Measurements from ENCODE around the gene NUP85. TPM values are rescaled to one million over a fixed set of nuclear protein-coding genes. Genes with fewer than 3 reads are reported as not detected.

Gene NUP85
- polyA plus RNA-seq, 2 of the 4 experiments (the other 2 are of a cell fraction): 83.4 to 110 TPM

GRCh38 chr17:75245011-75245410 lies 39.5 kb downstream of the NUP85 start:
- ATAC-seq (no peak), DNase-seq (ENCODE audit: low read depth in 1 of 2, low spot score in 1 of 2) (no peak), FAIRE-seq (no peak)
- no peak for TF ChIP-seq CHD4 (IDR thresholded peaks at IDR 0.05; ENCODE audit: borderline replicate concordance)
- TF ChIP-seq PBX3 (IDR thresholded peaks at IDR 0.05): no peak
- TF ChIP-seq MAX (IDR thresholded peaks at IDR 0.05): no peak
- TF ChIP-seq POLR2AphosphoS2 (conservative IDR thresholded peaks at IDR 0.05; ENCODE audit: low read length): no peak
- no peak for TF ChIP-seq EHMT2 (IDR thresholded peaks at IDR 0.05; ENCODE audit: low read depth)
- no peak for TF ChIP-seq ZSCAN20 (CRISPR knock-in tag; IDR thresholded peaks at IDR 0.05)
- no peak for TF ChIP-seq ZNF302 (CRISPR knock-in tag; IDR thresholded peaks at IDR 0.05)
- Histone ChIP-seq H3K4me2 (no peak overlapping the region), H3K9me3 (no peaks in the 10 kb centered on the region), H3K4me1 (0 out of 3 replicates have a peak, but pooled peaks cover 6% of the 10 kb centered on the region), H3K27ac (no peak overlapping the region), H3K4me3 (no peak overlapping the region)
- 90% methylated on average over 6 of the region's 6 CpGs for WGBS (ENCODE audit: missing lambda C conversion rate)
- CTCF ChIA-PET: interaction anchor here (1.1 to 9.3 kb wide), 5 partner anchors 18 to 167 kb away, joined by 3 to 223 read pairs (median 5); partner anchors contain the start of gene MIF4GD
- POLR2A ChIA-PET: no interaction called here

- no peak for TF ChIP-seq TP53 (CRISPR knock-in tag; IDR thresholded peaks at IDR 0.05)
- TF ChIP-seq POLR2A (IDR thresholded peaks at IDR 0.05; ENCODE audit: low read length): no peak
- TF ChIP-seq MAX (IDR thresholded peaks at IDR 0.05): no peak
- no peak for TF ChIP-seq HOXB13 (CRISPR knock-in tag; IDR thresholded peaks at IDR 0.05; ENCODE audit: low read depth)
- TF ChIP-seq USF2 (IDR thresholded peaks at IDR 0.05): no peak
- no peak for TF ChIP-seq CHD2 (IDR thresholded peaks at IDR 0.05; ENCODE audit: low read length, partially characterized antibody)
- no peak for TF ChIP-seq ATOH8 (CRISPR knock-in tag; IDR thresholded peaks at IDR 0.05; ENCODE audit: low read depth)
- TF ChIP-seq BHLHE40 (IDR thresholded peaks at IDR 0.05; ENCODE audit: low read depth, low read length): no peak
- TF ChIP-seq MAZ (IDR thresholded peaks at IDR 0.05; ENCODE audit: borderline replicate concordance, low read depth, low read length): no peak
- TF ChIP-seq JUN (IDR thresholded peaks at IDR 0.05): no peak
- no peak for TF ChIP-seq NPAS2 (CRISPR knock-in tag; IDR thresholded peaks at IDR 0.05; ENCODE audit: borderline replicate concordance)
- TF ChIP-seq FOSL2 (IDR thresholded peaks at IDR 0.05): no peak
- no peak for TF ChIP-seq FOSL2 (CRISPR knock-in tag; IDR thresholded peaks at IDR 0.05)
- no peak for TF ChIP-seq EP300 (IDR thresholded peaks at IDR 0.05)
- no peak for TF ChIP-seq ESRRA (IDR thresholded peaks at IDR 0.05; ENCODE audit: borderline replicate concordance, low read length)
- TF ChIP-seq ZNF302 (CRISPR knock-in tag; IDR thresholded peaks at IDR 0.05): no peak
- no peak for TF ChIP-seq HES2 (IDR thresholded peaks at IDR 0.05)
- TF ChIP-seq SREBF2 (IDR thresholded peaks at IDR 0.05): no peak
- TF ChIP-seq JUNB (IDR thresholded peaks at IDR 0.05): no peak
- no peak for TF ChIP-seq HMGXB4 (CRISPR knock-in tag; IDR thresholded peaks at IDR 0.05; ENCODE audit: borderline replicate concordance)
- Histone ChIP-seq H3K27ac (no peak overlapping the region), H3K4me3 (no peak overlapping the region), H3K4me2 (no peak overlapping the region), H3K9me3 (no peaks in the 10 kb centered on the region), H3K4me1 (no peaks in the 10 kb centered on the region)
- ChIA-PET CTCF (interaction anchor here (0.6 to 7.3 kb wide), 10 partner anchors 8 to 189 kb away, joined by 3 to 112 read pairs (median 6); partner anchors contain the start of genes GGA3, MIF4GD and MRPS7), POLR2A (interaction anchor here (0.7 kb wide), 1 partner anchor 137 kb away, joined by 5 read pairs; no protein-coding TSS in a partner anchor)
- DNase-seq (ENCODE audit: low read depth in 1 of 2, low spot score in 1 of 2) (no peak), FAIRE-seq (no peak), ATAC-seq (no peak)
- 92% methylated on average over 12 of the region's 12 CpGs for WGBS (ENCODE audit: missing lambda C conversion rate)
Observed at GRCh38 chr17:75246404-75246803, 40.9 kb downstream of the NUP85 start.

Data from A549 (cell line).